Hepatocyte (in vitro differentiated cells): ENCODE measurements around the gene LRRC23.

Experiments
- EZH2 ChIP-seq: fragments of 200-600 bp; sonication (generic); IDR thresholded peaks from 2 replicates; pipeline ENCODE4 v1.6.1; 2016; ENCODE audit warnings: antibody characterized with exemption, mild to moderate bottlenecking, borderline replicate concordance
- EZH2phosphoT487 ChIP-seq: fragments of 200-600 bp; sonication (generic); IDR thresholded peaks from one replicate; pipeline ENCODE4 v1.6.1; 2018; ENCODE audit warnings: antibody characterized with exemption, mild to moderate bottlenecking, low read depth, moderate library complexity; ENCODE audit not compliant: unreplicated experiment, severe bottlenecking
- TF ChIP-seq, protein P1 (sequence below): fragments of 200-600 bp; sonication (generic); IDR thresholded peaks from 2 replicates; pipeline ENCODE4 v1.5.1; 2016; ENCODE audit warnings: antibody characterized with exemption, mild to moderate bottlenecking; ENCODE audit not compliant: poor library complexity

DNA sequence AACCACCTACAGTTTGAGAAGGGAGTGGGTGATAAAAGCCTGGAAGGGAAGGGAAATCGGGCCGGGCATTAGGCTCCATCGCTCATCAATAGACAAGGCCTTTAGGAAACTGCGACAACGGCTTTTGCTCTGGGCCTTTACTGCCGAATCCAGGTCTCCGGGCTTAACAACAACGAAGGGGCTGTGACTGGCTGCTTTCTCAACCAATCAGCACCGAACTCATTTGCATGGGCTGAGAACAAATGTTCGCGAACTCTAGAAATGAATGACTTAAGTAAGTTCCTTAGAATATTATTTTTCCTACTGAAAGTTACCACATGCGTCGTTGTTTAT is 38.7 kb downstream of the LRRC23 start:
- TF ChIP-seq, protein P1, sequence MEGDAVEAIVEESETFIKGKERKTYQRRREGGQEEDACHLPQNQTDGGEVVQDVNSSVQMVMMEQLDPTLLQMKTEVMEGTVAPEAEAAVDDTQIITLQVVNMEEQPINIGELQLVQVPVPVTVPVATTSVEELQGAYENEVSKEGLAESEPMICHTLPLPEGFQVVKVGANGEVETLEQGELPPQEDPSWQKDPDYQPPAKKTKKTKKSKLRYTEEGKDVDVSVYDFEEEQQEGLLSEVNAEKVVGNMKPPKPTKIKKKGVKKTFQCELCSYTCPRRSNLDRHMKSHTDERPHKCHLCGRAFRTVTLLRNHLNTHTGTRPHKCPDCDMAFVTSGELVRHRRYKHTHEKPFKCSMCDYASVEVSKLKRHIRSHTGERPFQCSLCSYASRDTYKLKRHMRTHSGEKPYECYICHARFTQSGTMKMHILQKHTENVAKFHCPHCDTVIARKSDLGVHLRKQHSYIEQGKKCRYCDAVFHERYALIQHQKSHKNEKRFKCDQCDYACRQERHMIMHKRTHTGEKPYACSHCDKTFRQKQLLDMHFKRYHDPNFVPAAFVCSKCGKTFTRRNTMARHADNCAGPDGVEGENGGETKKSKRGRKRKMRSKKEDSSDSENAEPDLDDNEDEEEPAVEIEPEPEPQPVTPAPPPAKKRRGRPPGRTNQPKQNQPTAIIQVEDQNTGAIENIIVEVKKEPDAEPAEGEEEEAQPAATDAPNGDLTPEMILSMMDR: no peak
- TF ChIP-seq EZH2phosphoT487: no peak
- no peak for TF ChIP-seq EZH2
